GM06990 (cell line): Measurements from ENCODE around the gene CLHC1.
A peak's percentile ranks its signal among the peaks of the same experiment; 100 is the strongest.
"Not testable (repeated sequence)": the region's sequence is repeated elsewhere in the genome, so short reads cannot be mapped to it uniquely, and the experiment has no call there.

ENCODE experiments used
- DNase-seq: peaks from one replicate; pipeline ENCODE4 v3.0.0-alpha.2; 2011; ENCODE audit not compliant: insufficient read length; ENCODE audit errors: extremely low read depth
- H3K27me3 ChIP-seq: replicated peaks from 2 replicates; pipeline ENCODE4 v1.6.0; 2011; ENCODE audit warnings: low read length; ENCODE audit not compliant: control insufficient read depth, insufficient read depth
- H3K36me3 ChIP-seq: 2 replicates; pipeline ENCODE4 v1.5.1; 2011; ENCODE audit warnings: low read length; ENCODE audit not compliant: control insufficient read depth, insufficient read depth
- H3K4me3 ChIP-seq: replicated peaks from 2 replicates; pipeline ENCODE4 v1.5.1; 2011; ENCODE audit warnings: low read depth, mild to moderate bottlenecking, control low read depth, low read length
- TF ChIP-seq, protein P1 (sequence below): IDR thresholded peaks from 2 replicates; pipeline ENCODE4 v1.5.1; 2011; ENCODE audit warnings: low read length, control low read depth, mild to moderate bottlenecking, inconsistent platforms; ENCODE audit not compliant: insufficient read depth, poor library complexity, severe bottlenecking

CLHC1 gene

DNA sequence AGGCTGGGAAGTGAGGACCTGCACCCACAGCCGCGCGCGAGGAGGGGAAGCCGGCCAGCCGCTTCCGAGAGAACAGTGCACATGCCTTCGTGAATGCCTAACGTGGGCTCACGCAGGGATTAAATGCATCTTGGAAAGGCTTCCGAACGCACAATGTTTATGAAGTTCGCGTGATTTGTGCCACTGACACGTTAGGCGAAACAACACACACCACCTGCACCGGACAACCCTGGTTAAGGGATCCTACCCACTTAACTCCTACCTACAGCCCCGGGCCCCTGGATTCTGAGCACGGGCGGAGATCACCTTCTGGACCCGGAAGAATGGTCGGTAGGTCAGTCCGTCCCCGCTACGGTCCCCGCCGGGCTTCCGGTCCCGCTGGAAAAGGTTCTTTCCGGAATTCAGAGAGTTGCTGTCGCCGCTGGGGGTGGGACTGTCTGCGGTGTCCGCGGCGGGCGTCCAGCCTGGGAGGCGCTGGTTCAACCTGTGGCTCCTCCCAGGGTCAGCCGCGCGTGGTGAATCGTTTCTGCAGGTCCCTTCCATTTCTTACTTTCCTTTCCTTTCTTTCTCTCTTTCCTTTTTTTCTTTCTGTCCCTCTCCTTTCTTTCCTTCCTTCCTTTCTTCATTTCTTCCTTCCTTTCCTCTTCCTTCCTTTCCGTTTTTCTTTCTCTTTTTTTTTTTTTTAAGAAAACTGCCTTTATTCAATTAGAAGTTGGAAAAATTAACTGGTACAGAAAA is 37.0 kb upstream of the CLHC1 start, which contains the start of gene MTIF2:
MTIF2 (minus strand) TSS at position 325 of the 738 bp plus-strand sequence. CDS start 5,373 bp downstream, outside the sequence.
- no peaks in the 10 kb centered on the region for H3K27me3 ChIP-seq
- TF ChIP-seq, protein P1, sequence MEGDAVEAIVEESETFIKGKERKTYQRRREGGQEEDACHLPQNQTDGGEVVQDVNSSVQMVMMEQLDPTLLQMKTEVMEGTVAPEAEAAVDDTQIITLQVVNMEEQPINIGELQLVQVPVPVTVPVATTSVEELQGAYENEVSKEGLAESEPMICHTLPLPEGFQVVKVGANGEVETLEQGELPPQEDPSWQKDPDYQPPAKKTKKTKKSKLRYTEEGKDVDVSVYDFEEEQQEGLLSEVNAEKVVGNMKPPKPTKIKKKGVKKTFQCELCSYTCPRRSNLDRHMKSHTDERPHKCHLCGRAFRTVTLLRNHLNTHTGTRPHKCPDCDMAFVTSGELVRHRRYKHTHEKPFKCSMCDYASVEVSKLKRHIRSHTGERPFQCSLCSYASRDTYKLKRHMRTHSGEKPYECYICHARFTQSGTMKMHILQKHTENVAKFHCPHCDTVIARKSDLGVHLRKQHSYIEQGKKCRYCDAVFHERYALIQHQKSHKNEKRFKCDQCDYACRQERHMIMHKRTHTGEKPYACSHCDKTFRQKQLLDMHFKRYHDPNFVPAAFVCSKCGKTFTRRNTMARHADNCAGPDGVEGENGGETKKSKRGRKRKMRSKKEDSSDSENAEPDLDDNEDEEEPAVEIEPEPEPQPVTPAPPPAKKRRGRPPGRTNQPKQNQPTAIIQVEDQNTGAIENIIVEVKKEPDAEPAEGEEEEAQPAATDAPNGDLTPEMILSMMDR: no peak
- H3K36me3 ChIP-seq: peaks cover 4% of the 10 kb centered on the region
- peak within 1 kb of the TSS; percentile 81 for H3K4me3 ChIP-seq
- peak; percentile 95 for DNase-seq

DNA sequence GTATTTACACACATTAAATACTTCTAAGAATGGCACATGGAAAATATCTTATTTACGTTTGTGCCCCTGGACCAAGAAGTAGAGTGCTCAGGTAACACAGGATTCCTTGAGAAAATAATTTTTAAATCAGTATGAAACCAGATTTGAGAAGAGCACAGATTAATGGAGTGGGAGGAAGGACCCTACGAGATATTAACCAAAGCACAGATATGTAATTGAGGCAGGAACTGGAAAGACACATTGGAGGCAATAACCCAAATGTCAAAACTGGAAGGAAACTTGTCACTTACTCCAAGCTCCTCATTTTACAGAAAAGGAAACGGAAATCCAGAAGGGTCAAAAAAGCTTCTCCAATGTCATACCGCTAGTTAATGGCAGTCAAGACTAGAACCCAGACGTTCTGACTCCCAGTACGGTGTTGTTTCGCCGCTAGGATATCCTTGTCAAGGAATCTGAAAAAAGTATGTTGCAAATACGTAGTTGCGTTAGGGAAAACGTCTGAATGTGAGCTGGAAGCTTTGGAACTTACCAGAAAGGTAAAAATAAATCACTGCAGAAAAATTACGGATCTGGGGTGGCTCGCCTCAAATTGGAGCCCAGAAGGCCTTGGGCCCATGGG is 36.3 kb upstream of the CLHC1 start:
- no peak for DNase-seq
- H3K27me3 ChIP-seq: no peaks in the 10 kb centered on the region
- H3K36me3 ChIP-seq: peaks cover 5% of the 10 kb centered on the region
- H3K4me3 ChIP-seq: peak overlapping the region; percentile 81
- TF ChIP-seq, protein P1: no peak

DNA sequence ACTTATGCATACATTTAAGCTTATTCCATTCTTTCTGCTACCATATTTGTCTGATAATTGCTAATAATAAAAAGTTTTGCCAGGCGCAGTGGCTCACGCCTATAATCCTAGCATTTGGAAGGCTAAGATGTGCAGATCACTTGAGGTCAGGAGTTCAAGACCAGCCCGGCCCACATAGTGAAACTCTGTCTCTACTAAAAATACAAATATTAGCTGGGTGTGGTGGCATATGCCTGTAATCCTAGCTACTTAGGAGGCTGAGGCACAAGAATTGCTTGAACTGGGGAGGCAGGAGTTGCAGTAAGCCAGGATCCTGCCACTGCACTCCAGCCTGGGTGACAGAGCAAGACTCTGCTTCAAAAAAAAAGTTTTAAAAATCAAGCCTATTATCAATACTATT is 27.5 kb upstream of the CLHC1 start:
- H3K27me3 ChIP-seq, H3K4me3 ChIP-seq, DNase-seq: not testable (repeated sequence)
- peaks cover 12% of the 10 kb centered on the region for H3K36me3 ChIP-seq

DNA sequence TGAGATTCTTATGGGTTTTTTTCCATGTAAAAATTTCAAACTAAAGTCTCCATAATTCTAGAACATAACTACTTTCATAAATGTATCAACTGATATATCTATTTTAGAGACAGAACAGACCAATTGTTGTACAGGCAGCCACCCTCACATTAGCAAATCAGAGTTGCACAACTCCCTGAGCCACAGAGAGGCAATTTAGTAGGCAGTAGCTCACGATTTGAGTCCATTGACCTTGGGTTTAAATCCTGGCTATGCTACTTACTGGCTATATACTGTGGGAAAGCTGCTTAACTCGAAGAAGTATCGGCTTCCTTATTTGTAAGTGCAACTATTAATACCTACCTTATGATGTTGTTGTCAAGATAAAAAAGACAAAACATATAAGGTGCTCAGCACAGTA is 20.7 kb upstream of the CLHC1 start:
- no peak for DNase-seq
- H3K4me3 ChIP-seq: no peak overlapping the region
- TF ChIP-seq, protein P1: no peak
- no peaks in the 10 kb centered on the region for H3K27me3 ChIP-seq
- H3K36me3 ChIP-seq: peaks cover 12% of the 10 kb centered on the region

DNA sequence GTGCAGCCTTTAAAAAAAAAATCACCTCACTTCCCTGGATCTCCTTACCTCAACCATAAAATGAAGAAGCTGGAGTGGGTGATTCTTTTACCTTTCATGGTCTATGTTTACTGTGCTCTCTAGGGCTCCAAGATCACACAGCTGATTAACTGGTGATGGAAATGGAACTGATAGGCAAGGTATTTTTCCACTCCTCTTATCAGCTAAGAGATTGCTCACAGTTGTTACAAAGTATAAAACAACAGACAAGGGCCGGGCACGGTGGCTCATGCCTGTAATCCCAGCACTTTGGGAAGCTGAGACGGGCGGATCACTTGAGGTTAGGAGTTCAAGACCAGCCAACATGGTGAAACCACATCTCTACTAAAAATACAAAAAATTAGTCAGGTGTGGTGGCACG is 14.9 kb upstream of the CLHC1 start:
- Histone ChIP-seq H3K27me3 (no peaks in the 10 kb centered on the region), H3K36me3 (peaks cover 10% of the 10 kb centered on the region), H3K4me3 (no peak overlapping the region)
- TF ChIP-seq, protein P1: no peak
- DNase-seq: no peak

DNA sequence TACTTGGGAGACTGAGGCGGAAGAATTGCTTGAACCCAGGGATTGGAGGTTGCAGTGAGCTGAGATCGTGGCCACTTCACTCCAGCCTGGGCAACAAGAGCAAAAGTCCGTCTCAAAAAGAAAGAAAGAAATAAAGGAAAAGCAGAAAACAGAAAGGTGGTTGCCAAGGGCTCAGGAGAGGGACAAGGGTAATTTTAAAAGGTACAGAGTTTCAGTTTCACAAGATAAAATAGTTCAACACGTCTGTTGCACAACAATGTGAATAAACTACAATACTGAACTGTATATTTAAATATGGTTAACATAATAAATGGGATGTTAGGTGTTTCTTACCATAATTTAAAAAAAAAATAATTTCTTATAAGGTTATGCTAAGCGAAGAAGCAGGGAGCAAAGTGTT is 13.3 kb upstream of the CLHC1 start:
- TF ChIP-seq, protein P1: no peak
- no peak overlapping the region for H3K4me3 ChIP-seq
- H3K36me3 ChIP-seq: peaks cover 10% of the 10 kb centered on the region
- no peak for DNase-seq
- H3K27me3 ChIP-seq: no peaks in the 10 kb centered on the region
